ENCODE data around the gene ZFP3.
"Not testable (repeated sequence)": the region's sequence is repeated elsewhere in the genome, so short reads cannot be mapped to it uniquely, and the experiment has no call there.

ZFP3 gene

GRCh38 chr17:5131146-5131715, 53.0 kb downstream of the ZFP3 start:
- DNase-seq (ENCODE audit: extremely low read depth, low read depth), result no peak
- TF ChIP-seq CTCF (IDR thresholded peaks at IDR 0.05; ENCODE audit: low read depth, low read length), result no peak

- DNase-seq (ENCODE audit: extremely low read depth, low read depth), result not testable (repeated sequence)
Measured at GRCh38 chr17:5131799-5132502, 53.7 kb downstream of the ZFP3 start.

GRCh38 chr17:5132503-5133225, 54.4 kb downstream of the ZFP3 start:
- not testable (repeated sequence) for DNase-seq (ENCODE audit: extremely low read depth, low read depth)

GRCh38 chr17:5133311-5133710, 55.0 kb downstream of the ZFP3 start:
- TF ChIP-seq CTCF (IDR thresholded peaks at IDR 0.05; ENCODE audit: low read depth, low read length), result no peak

GRCh38 chr17:5133961-5134360, 55.7 kb downstream of the ZFP3 start:
- DNase-seq (ENCODE audit: extremely low read depth, low read depth), result not testable (repeated sequence)

More at GRCh38 chr17:5133311-5133710, 55.0 kb downstream of the ZFP3 start:
- DNase-seq (ENCODE audit: extremely low read depth, low read depth), result no peak

GRCh38 chr17:5134571-5134970, 56.3 kb downstream of the ZFP3 start:
- DNase-seq (ENCODE audit: extremely low read depth, low read depth), result not testable (repeated sequence)

- not testable (repeated sequence) for DNase-seq (ENCODE audit: extremely low read depth, low read depth)
Measured at GRCh38 chr17:5135131-5135712, 57.0 kb downstream of the ZFP3 start.

GRCh38 chr17:5135726-5136579, 57.7 kb downstream of the ZFP3 start:
- no peak for TF ChIP-seq CTCF (IDR thresholded peaks at IDR 0.05; ENCODE audit: low read depth, low read length)
- DNase-seq (ENCODE audit: extremely low read depth, low read depth), result no peak

GRCh38 chr17:5136580-5137412, 58.5 kb downstream of the ZFP3 start:
- not testable (repeated sequence) for DNase-seq (ENCODE audit: extremely low read depth, low read depth)

GRCh38 chr17:5137511-5138197, 59.4 kb downstream of the ZFP3 start:
- not testable (repeated sequence) for DNase-seq (ENCODE audit: extremely low read depth, low read depth)

- DNase-seq (ENCODE audit: extremely low read depth, low read depth), result not testable (repeated sequence)
Measured at GRCh38 chr17:5138198-5138544, 59.9 kb downstream of the ZFP3 start.

Data from AG09319 (cell line).